HFFc6 (cell line): ENCODE data around the gene SPG11. TPM values are rescaled to one million over a fixed set of nuclear protein-coding genes. Genes with fewer than 3 reads are reported as not detected.
A peak's percentile ranks its signal among the peaks of the same experiment; 100 is the strongest.
"Not testable (repeated sequence)": the region's sequence is repeated elsewhere in the genome, so short reads cannot be mapped to it uniquely, and the experiment has no call there.

ENCODE experiments used
- DNase-seq: peaks from one replicate; pipeline ENCODE4 v3.0.0-alpha.2; 2018
- H3K27ac Mint-ChIP-seq: 2 replicates; pipeline ENCODE4 v1.8.0; 2020; ENCODE audit warnings: mild to moderate bottlenecking, mixed read lengths
- H3K27me3 Mint-ChIP-seq: 2 replicates; pipeline ENCODE4 v1.8.0; 2021; ENCODE audit warnings: mild to moderate bottlenecking, moderate library complexity, mixed read lengths; ENCODE audit not compliant: insufficient read depth
- H3K36me3 Mint-ChIP-seq: 2 replicates; pipeline ENCODE4 v1.8.0; 2021; ENCODE audit warnings: low read depth, mixed read lengths
- H3K4me1 Mint-ChIP-seq: 2 replicates; pipeline ENCODE4 v1.8.0; 2020; ENCODE audit warnings: low read depth, mixed read lengths
- H3K4me3 Mint-ChIP-seq: 2 replicates; pipeline ENCODE4 v1.8.0; 2020; ENCODE audit warnings: mild to moderate bottlenecking, moderate library complexity, mixed read lengths
- H3K9me3 Mint-ChIP-seq: 2 replicates; pipeline ENCODE4 v1.8.0; 2020; ENCODE audit warnings: mild to moderate bottlenecking, mixed read lengths
- total RNA-seq, 6 experiments: library from RNA; stranded (reverse); fragmentation: NEBNext Ultra II Directional; extraction: Animal tissue kit (Norgen Biotek cat#: 25700); gene quantifications; 2 replicates in 1 of 6; 3 replicates in 5 of 6; pipeline ENCODE4 v1.2.3, GENCODE V29; 2021
- TF ChIP-seq, protein P1 (sequence below): fragments of 200-600 bp; sonication (generic); IDR thresholded peaks from 2 replicates; pipeline ENCODE4 v1.5.0; 2021; ENCODE audit warnings: antibody characterized with exemption, mild to moderate bottlenecking

SPG11 gene
- total RNA-seq, 6 experiments from 2014 or later: 28.0 to 34.1 (median 31.2) TPM

DNA sequence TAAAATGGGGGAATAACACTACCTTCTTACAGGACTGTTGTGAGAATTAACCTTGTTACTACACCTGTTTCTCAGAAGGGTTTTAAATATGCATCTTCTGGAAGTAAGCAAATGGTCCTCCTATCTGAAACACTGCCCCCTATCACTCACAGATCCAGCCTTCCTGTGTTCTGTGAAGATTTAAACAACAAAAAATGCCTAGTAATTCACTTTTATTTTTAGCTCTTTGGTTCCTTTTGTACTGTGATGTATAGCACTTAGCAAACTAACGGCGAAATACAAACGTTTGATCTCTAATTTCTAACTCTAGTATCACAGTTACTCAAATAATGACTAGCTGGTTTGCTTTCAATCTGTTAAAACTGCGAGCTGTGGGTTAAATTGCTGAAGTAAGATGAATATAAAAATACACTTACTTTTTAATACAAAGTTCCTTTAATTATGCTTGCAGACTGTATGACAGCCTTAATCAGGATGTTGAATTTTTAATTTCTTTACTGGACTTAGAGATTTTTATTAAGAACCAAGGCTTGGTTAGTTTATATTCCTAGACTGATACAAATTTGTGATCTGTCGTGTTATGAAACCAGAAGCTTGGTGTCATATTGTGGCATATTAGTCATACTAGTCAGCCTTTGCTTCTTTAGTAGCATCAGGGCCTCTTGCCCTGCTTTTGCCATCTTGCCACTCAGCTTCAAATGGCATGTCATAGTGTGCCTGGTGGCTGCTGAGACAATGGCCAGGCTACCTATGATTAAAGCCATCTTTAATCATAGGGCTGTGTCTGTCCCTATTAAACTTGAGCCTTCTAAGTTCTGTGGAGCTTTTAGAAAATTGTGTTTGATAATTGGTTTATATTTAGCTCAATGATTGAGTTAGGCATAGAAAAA lies 117.3 kb downstream of the SPG11 start:
- Mint-ChIP-seq H3K36me3 (peaks cover 26% of the 10 kb centered on the region), H3K27ac (peak overlapping the region; percentile 52), H3K27me3 (no peaks in the 10 kb centered on the region), H3K4me1 (peaks cover 42% of the 10 kb centered on the region), H3K4me3 (no peak overlapping the region), H3K9me3 (no peaks in the 10 kb centered on the region)
- peak; percentile 54 for DNase-seq
- TF ChIP-seq, protein P1, sequence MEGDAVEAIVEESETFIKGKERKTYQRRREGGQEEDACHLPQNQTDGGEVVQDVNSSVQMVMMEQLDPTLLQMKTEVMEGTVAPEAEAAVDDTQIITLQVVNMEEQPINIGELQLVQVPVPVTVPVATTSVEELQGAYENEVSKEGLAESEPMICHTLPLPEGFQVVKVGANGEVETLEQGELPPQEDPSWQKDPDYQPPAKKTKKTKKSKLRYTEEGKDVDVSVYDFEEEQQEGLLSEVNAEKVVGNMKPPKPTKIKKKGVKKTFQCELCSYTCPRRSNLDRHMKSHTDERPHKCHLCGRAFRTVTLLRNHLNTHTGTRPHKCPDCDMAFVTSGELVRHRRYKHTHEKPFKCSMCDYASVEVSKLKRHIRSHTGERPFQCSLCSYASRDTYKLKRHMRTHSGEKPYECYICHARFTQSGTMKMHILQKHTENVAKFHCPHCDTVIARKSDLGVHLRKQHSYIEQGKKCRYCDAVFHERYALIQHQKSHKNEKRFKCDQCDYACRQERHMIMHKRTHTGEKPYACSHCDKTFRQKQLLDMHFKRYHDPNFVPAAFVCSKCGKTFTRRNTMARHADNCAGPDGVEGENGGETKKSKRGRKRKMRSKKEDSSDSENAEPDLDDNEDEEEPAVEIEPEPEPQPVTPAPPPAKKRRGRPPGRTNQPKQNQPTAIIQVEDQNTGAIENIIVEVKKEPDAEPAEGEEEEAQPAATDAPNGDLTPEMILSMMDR: peak; percentile 69

DNA sequence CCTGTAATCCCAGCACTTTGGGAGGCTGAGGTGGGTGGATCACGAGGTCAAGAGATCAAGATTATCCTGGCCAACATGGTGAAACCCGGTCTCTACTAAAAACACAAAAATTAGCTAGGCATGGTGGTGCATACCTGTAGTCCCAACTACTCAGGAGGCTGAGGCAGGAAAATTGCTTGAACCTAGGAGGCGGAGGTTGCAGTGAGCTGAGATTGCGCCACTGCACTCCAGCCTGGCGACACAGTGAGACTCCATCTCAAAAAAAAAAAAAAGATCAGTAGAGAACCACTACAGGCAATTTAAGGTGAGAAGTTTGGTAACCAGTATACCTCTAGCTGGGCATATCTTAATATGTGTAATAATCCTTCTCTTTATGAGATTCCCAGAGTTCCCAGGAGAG lies 118.7 kb downstream of the SPG11 start:
- not testable (repeated sequence) for DNase-seq, H3K27me3 Mint-ChIP-seq, H3K4me3 Mint-ChIP-seq, H3K9me3 Mint-ChIP-seq, H3K27ac Mint-ChIP-seq
- Mint-ChIP-seq H3K4me1 (peaks cover 51% of the 10 kb centered on the region), H3K36me3 (peaks cover 32% of the 10 kb centered on the region)

DNA sequence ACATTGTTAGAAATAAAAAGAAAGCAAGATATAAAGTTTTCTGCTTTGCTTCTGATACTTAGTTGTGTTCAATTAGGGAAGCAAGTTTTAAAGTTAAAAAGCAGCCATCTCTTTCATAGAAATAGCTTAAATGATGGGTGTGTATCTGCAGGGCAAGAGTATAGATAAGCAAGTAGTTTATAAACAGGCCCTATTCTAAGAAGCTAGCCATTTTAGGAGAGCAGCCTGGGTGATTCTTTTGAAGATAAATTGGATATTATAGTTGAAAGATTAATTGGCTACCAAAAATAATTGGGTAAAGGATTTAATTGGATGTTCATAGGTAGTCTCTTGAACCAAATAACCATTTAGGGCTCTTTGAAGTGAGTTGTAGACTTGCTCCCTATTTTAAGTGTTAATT lies 120.9 kb downstream of the SPG11 start:
- H3K4me3 Mint-ChIP-seq: peak overlapping the region; percentile 75; the same call in 1 of the 2 replicates
- peak overlapping the region; percentile 41; the same call in 1 of the 2 replicates for H3K27ac Mint-ChIP-seq
- H3K4me1 Mint-ChIP-seq: peaks cover 64% of the 10 kb centered on the region
- DNase-seq: no peak
- TF ChIP-seq, protein P1: no peak
- H3K36me3 Mint-ChIP-seq: peaks cover 44% of the 10 kb centered on the region
- H3K27me3 Mint-ChIP-seq: 0 out of 2 replicates have a peak, but pooled peaks cover 1% of the 10 kb centered on the region
- H3K9me3 Mint-ChIP-seq: no peaks in the 10 kb centered on the region

DNA sequence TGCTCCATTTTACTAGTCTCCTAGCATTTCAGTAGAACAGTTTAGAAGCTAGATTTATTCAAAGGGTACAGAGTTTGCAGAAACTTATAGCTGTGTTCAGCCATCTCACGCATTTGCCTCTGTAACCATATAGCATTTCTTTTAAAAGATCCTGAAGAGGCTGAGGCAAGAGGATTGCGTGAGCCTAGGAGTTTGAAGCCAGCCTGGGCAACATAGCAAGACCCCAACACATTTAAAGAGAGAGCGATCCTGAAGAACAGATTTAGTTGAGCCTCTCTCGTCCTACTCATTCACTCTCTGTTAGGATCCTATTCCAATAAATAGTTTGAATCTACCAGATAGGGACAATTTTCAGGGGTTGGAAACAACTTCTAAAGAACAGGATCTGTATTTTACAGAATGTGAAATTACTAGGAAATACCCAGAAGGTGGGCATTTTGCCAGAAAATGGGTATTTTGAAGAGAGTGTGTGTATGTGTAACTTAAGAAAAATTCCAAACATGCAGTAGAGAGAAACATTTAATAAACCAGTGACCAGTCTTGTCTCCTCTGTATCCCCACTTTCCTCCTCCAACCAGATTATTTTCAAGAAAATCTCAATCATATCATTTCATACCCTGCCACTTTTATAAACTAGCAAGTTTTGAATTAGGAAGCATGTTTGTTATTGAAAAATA lies 122.0 kb downstream of the SPG11 start:
- Mint-ChIP-seq H3K27ac (peak overlapping the region; percentile 65), H3K4me1 (peaks cover 60% of the 10 kb centered on the region), H3K4me3 (peak overlapping the region; percentile 75), H3K36me3 (peaks cover 45% of the 10 kb centered on the region), H3K27me3 (peaks cover 1% of the 10 kb centered on the region), H3K9me3 (no peaks in the 10 kb centered on the region)
- TF ChIP-seq, protein P1: no peak
- DNase-seq: peak; percentile 79

DNA sequence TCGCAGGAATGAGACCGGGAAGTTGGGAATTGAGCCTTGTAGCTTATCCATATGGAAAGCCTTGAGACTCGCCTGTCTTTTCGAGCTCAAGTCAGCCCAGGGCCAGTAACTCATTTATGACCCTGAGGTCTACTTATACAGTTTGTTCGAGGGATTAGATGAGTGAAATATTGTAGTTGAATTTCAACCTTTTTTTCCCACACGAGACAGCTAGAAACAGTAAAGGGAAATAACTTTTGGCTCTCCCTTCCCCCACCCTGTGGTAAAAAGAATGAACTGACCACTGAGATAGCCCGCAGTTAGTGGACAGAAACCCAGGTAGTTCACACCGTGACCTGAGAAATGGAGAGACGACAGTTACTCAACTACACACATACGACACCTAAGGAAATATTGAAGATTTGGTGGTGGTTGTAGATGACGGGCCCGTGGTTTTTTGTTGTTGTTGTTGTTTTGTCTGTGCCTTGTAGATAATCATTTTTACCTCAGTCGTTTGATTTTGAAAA lies 125.7 kb downstream of the SPG11 start:
- H3K36me3 Mint-ChIP-seq: peaks cover 57% of the 10 kb centered on the region
- TF ChIP-seq, protein P1: peak; percentile 24
- H3K27ac Mint-ChIP-seq: peak overlapping the region; percentile 98
- H3K4me3 Mint-ChIP-seq: peak overlapping the region; percentile 95
- H3K9me3 Mint-ChIP-seq: no peaks in the 10 kb centered on the region
- H3K4me1 Mint-ChIP-seq: peaks cover 58% of the 10 kb centered on the region
- DNase-seq: no peak
- peaks cover 5% of the 10 kb centered on the region for H3K27me3 Mint-ChIP-seq
